GM21367 (cell line): Measurements from ENCODE around the gene CPLX1.
"Not testable (repeated sequence)": the region's sequence is repeated elsewhere in the genome, so short reads cannot be mapped to it uniquely, and the experiment has no call there.

Experiments used
- ATAC-seq: cut with Tn5 transposase; IDR thresholded peaks from one replicate; pipeline ENCODE4 v1.9.1; 2021; ENCODE audit not compliant: unreplicated experiment

Gene CPLX1

DNA sequence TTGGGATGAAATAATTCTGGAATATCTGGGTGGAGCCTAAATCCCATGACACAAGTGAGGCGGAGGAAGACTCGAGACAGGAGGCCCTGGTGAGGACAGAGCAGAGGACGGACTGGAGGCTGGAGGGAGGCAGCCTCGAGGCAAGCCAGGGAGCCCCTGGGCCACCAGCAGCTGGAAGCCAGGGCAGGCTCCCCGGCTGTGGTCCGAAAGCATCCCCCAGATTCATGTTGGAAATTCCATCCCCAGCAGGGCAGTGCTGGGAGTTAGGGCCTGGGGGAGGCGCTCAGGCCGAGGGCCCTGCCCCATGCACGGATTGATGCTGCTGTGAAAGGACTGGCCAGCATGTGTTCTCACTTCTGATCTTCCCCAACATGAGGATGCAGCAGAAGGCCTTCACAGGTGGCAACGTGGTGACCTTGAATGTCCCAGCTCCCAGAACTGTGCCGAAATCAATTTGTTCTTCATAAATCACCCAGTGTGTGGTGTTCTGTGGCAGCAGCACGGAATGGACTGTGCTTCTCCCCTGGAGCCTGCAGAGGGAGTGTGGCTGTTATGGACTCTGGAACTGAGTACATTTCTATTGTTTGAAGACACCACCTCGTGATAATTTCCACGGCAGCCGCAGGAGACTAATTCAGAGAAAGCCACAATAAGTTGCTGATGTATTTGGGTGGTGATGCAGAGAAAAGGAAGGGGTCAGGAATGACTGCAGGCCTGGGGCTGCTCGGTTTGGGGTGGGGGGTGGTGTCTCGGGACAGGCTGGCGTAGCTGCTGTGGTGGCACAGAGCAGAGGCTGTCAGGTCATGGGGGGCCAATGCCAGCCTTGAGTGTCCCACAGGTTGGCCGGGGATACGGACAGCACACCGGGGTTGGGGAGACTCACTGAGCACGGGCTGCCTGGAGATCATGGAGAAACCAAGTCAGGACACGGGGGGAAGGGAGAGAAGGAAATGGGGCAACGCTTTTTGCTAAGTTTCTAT, 63.4 kb downstream of the CPLX1 start:
- ATAC-seq, result no peak

DNA sequence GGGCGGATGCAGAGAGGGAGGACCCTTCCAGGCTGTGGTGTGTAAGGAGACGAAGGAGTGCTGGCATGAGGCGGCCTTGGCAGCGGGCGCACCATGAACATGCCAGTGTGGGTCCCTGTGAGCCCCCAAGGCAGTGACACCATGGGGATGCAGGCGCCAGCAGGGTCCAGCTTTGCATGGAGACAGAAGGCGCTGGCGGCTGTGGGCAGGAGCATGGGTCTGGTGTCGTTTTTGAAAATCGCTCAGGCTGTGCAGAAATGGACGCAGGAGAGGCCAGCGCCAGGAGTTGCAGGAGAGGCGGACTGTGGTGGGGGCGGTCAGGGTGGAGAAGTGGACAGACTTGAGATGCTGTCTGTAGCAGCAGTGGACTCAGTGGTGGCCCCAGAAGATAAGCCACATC, 64.2 kb downstream of the CPLX1 start:
- no peak for ATAC-seq

DNA sequence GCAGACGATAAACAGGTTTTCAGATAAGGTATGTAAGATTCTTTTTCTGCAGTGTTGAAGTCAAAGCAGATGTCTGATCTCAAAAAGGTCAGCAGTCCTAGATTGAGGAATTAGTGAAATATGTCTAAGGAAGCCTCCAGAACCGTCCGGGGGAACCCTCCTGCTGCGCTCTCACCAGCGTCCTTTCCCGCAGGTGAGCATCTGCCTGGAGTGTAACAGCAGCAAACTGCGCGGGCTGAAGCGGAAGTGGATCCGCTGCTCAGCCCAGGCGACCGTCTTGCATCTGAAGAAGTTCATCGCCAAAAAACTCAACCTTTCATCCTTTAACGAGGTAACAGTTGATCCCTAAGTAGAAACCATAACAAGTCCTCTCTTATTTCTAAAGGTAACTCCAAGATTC, 64.8 kb downstream of the CPLX1 start:
- no peak for ATAC-seq

DNA sequence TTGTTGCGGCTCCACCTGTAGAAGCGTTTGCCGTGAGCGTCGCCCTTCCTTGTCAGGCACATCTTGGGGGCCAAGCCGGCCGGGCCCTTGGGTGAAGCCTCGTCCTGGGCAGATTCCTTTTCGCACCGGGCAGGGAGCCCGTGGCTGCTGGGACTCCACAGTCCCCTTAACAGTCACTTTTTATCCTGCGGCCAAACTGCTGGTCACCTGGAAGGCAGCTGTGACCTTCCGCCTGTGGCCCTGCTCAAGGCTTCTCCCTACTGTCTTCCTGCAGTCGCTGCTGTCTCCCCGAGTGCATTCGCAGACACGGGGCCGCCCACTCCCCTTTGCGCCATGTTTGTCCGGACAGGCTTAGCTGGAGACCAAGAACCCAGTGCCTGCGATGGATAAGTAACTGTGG, 65.3 kb downstream of the CPLX1 start:
- no peak for ATAC-seq

DNA sequence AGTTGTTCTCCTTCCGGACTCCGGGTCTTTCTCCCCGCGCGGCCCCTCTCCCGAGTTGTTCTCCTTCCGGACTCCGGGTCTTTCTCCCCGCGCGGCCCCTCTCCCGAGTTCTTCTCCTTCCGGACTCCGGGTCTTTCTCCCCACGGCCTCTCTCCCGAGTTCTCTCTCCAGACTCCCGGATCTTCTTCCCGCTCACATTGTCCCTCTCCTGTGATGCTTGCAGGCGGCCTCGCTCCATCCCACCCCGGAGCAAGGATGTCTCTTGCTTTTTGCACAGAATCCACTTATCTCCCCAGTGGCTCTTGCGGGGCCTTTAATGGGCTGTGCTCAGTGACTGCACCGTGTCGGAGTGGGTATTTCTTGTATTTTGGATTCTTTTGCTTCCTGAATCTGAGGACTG, 66.1 kb downstream of the CPLX1 start:
- not testable (repeated sequence) for ATAC-seq

DNA sequence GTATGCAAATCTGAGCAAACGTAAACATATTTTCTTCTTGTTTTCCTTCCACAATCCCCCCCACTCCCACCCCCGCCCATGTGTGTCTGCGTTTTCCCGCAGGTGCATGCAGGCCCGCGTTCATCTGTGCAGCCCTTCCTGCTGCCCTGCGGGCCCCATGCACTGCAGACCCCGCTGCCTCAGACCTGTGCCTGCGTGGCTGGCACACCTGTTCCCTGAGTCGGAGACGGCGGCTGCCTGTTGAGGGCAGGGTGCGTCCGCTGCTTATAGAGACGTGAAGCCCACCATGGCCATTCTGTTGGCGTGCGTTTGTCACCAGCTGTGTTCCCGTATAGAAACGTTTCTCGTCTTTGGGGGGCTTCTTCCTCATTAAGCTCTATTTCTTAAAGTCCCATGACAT, 68.8 kb downstream of the CPLX1 start:
- ATAC-seq, result no peak

DNA sequence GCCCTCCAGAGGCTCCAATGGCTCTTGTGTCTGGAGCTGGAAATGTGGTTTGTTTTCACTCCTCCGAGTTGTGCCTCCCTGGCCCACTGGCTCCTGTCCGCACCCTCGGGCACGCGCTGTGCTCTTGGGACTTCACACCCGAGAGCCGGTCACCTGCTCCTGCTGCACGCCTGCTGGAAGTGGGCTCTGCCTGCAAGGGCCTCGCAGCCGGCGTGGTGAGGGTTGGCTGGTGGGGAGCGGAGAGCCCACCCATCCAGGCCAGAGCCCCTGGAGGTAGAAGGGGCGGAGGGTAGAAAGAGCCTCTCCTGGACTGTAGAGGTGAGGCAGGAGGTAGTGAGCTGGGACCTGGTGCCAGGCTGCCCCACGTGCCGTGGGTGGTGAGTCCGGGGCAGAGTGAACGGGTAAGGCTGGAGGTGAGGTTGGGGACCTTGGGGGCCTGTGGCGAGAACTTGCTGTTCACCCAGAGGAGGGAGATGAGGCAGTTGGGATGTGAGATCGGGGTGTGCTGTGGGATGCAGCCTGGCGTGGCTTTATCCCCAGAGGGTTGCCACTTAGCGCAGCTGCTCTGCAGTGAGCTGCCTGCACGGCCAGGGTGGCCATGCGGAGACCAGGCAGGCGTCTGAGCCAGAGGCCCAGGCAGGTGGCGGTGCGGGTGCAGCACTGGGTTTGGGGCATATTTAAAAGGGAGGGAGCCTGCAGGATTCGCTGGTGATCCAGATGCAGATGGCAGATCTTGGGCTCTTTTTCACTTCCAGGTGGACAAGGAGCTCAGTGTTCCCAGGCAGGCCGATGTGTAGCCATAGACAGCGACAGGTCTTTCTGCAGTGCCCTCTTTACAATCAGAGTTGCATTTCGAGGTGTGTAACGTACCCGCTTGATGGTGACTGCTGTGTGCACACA, 71.5 kb downstream of the CPLX1 start:
- no peak for ATAC-seq

DNA sequence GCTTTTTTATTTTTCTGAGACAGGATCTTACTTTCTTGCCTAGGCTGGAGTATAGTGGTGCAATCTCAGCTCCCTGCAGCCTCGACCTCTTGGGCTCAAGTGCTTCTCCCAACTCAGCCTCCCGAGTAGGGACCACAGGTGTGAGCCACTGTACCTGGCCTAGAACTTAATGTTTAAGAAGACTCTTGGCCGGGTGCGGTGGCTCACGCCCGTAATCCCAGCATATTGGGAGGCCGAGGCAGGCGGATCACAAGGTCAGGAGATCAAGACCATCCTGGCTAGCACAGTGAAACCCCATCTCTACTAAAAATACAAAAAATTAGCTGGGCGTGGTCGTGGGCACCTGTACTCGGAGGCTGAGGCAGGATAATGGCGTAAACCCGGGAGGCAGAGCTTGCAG, 72.7 kb downstream of the CPLX1 start:
- not testable (repeated sequence) for ATAC-seq

DNA sequence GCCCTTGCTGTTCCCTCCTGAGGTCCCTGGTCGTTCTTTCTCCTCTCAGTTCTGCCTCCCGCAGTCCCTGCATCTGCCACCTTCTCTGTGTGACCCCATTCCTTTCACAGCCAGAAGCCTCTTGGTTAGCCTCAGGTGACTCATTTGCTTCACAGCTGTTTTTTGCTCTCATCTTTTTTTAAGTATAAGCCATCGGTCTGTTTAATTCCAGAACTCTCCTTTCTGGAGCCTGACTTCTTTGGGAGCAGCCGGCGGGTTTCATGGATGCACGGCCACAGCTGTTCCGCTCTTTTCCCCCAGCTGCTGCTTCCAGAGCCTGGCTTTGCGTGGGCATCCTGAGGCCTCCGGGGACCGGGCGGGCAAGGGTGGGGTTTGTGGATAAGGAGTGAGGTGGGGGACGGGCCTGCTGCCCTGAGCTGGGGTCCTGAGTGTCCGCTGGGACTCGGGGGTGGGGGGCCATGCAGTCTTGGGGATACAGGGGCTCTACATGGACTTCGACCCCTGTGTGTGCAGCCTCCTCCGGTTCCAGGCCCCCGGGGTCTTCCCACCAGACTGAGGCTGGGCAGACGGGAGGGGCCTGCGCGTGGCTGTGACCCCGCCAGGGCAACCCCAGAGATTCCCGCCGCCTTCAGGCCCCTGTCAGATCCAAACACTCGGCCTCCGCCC, 73.6 kb downstream of the CPLX1 start:
- ATAC-seq, result no peak

DNA sequence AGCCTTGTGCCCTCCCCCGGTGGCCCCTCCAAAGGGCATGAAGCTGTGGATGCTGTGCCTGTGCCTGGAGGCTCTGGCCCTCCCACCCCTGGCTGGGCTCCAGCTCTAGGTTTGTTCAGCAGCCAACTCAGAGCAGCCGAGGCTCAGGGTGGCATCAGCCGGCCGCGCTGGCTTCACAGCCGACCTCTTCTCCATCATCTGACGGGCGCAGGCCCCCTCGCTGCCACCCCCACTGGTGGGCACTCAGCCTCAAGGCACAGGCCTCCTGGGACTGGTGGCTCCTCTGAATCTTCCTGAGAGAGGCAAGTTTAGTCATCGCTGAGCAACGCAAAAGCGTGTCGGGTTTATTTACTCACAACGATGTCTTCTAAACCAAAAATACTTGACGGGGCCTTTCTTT, 74.3 kb downstream of the CPLX1 start:
- ATAC-seq, result no peak

DNA sequence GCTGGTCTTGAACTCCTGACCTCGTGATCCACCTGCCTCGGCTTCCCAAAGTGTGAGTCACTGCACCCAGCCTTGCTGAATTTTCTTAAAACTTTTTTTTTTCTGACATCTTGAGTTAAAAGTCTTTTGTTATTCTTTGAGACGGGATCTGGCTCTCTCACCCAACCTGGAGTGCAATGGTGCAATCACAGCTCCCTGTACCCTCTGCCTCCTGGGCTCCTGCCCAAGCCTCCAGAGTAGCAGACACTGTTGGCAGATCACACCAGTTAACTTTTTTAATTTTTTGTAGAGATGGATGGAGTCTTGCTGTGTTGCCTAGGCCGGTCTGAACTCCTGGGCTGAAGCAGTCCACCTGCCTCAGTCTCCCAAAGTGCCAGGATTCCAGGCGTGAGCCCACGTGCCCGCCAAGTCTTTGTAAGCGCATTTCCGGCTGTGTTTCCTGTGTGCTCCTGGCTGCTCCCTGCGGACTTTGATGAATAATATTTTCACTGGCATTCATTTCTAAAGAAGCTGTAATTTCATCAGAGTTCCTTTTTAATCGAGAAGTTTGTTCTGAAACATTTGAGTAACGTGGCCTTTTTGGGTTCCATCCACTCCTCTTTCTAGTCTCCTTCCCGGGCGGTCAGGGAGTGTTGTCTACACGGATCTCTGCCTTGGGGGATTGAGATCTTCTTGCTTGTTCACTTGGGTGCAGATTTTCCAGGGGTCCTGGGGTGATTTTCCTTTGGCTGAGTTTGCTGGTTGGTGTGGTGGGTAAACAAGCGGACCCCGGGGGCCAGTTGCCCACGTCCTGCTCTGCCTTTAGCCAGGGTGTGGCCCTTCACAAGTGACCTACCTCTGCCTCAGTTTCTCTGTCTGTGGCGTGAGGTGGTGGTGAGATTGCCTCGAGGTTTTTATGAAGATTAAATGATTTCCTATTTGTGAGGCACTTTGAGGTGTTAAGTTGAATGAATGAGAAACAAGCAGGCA, 75.9 kb downstream of the CPLX1 start:
- ATAC-seq, result no peak

DNA sequence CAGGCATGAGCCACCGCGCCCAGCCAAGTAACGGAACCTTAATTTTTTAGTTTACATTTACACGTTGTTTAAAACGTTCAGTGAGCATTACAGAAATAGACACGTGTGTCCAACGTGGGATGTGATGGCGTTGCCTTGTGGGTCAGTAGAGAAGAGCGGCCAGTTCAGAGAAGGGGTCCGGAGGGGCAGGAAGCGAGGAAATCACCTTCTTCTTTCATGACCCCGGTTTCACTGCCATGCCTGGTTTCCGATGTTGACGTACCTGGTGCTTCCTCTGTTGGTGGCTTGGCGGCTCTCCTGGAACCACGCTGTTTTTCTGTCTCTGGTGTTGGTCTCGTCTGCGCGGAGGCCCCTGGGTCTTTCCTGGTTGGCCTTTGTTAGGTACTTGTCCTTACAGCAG, 77.5 kb downstream of the CPLX1 start:
- no peak for ATAC-seq

DNA sequence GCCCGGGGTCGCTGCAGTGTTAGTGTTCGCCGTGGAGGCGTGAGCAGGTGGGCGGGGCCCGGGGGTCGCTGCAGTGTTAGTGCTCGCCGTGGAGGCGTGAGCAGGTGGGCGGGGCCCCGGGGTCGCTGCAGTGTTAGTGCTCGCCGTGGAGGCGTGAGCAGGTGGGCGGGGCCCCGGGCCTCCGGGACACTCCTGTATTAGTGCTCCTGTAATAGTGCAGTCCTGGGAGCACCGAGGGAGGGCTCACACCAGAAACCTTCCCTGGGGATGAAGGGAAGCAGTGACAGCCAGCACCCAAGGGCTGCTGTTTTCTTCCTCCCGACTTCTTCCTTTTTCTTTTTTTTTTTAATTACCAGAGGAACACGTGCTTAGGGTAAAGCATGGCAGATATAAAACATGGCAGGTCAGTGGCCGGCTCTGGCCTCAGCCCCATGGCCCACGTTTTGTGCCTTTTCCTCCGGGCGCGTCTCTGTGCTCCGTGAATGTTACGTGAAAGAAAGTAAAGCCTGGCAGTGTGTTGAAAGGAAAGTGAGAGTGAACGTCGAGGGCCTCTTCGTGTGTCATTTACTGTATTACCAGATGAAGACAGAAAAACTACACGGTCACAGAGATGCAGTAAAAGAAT, 78.3 kb downstream of the CPLX1 start:
- ATAC-seq, result no peak

DNA sequence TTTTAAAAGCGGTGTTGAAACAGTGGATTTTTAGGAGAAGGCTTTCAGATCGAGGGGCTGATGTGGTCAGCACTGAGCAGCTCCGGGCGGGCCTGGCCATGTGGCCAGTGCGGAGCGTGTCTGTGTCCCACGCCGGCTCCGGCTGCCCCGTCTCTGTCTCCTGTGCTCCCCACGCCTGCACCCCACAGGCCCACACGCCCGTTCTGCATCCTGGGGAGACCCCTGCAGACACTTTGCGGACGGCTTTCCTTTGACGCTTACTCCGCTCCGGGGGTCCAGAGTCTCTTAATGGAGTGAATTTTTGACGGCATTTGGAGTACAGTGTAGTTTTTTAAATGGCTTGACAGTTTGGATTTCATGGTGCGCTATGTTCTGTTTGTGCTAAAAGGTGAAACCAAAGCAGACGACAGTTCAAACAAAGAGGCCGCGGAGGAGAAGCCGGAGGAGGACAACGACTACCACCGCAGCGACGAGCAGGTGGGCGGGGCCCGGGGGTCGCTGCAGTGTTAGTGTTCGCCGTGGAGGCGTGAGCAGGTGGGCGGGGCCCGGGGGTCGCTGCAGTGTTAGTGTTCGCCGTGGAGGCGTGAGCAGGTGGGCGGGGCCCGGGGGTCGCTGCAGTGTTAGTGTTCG, 81.6 kb downstream of the CPLX1 start:
- no peak for ATAC-seq

DNA sequence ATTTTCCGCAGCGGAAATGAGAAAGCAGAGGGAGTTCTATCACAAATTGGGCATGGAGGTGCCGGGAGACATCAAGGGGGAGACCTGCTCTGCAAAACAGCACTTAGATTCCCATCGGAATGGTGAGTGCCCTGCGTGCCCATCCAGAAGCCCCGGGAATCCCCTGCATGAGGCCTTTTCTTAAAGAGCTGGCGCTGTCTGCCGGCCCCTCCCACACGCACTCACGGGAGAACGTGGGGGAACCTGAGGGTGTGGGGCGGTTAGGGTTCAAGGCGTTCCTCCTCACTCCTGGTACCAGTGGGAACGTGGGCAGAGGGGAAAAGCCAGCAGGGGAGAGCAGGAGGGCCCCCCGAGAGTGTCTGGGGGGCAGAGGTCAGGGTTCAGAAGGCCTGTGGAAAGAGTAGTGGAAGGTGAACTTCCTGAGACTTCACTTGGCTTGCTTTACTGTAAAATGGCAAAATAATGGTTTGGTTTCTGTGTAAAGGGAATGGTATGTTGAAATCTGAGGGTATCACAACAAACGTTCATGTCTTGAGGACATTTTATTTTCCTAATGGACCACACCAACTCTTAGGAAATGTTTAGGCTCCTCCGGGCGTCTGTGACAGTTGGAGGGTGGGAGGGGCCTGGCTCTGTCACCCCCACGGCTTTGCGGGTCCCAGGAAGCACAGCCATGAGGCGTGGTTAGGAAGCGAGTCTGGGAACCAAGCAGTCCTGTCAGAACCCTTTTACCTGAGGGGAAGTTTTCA, 82.3 kb downstream of the CPLX1 start:
- no peak for ATAC-seq

DNA sequence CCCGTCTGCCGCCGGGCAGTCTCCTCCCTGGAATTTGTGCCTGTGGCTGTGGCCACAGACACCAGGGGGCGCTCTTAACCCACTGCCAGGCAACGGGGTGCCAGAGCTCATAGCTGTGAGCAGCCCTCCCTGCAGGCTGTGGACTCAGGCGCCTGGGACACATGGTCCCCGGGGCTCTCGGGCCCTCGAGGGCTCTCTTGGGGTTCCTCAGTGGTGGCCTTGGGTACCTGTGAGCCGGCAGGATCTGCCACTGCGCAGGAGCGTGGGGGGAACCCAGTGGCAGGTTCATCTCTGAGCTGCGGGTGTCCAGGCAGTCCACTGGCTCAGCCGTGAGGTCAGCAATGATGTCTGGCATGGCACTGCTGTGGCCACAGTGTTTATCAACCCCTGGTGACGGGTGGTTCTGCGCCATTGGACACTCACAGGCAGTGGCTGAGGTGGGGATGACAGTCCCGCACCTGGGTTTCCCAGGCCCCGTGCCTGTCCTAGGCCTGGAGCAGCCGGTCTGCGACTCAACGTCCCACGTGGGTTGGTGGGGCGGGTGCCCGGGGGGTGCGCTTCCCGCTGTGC, 83.1 kb downstream of the CPLX1 start:
- no peak for ATAC-seq

DNA sequence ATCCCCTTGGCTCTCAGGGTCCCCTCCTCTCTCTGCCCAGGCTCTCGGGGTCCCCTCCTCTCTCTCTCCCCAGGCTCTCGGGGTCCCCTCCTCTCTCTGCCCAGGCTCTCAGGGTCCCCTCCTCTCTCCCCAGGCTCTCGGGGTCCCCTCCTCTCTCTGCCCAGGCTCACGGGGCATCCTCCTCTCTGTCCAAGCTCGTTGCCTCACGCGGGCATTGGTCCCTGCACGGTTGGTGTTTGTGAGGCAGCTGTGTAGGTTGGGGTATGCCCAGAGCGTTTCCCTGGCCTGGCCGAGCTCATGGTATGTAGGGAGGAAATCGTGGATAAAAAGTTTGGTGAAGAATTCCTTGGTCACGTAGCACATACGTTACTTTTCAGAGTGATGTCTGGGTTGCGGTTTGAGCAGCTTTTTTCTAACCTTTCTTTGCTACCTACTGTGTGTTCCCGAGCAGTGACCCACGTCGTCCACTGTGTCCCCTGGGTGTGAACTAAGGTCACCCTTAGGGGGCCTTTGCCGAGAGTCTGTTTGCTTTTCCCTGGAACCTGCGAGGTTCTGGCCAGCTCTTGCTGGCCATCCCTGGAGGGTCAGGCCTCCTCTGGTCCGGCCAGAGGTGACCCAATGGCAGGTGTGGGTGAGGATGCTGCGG, 83.7 kb downstream of the CPLX1 start:
- no peak for ATAC-seq
